Mononuclear cell (primary cell): ENCODE data around the gene BRD2. TPM values are rescaled to one million over a fixed set of nuclear protein-coding genes. Genes with fewer than 3 reads are reported as not detected.

Experiments used
- H3K27me3 ChIP-seq: 2 replicates; pipeline ENCODE4 v1.6.0; 2011; ENCODE audit warnings: low read length, control low read depth; ENCODE audit not compliant: insufficient read depth
- H3K4me1 ChIP-seq: 2 replicates; pipeline ENCODE4 v1.5.1; 2011; ENCODE audit warnings: mild to moderate bottlenecking, low read length, control low read depth; ENCODE audit not compliant: insufficient read depth
- H3K4me3 ChIP-seq: 2 replicates; pipeline ENCODE4 v1.5.1; 2011; ENCODE audit warnings: mild to moderate bottlenecking, low read length, moderate library complexity
- H3K9me3 ChIP-seq: 2 replicates; pipeline ENCODE4 v1.5.1; 2011; ENCODE audit warnings: low read depth, mild to moderate bottlenecking, control low read depth, low read length
- total RNA-seq: library from RNA; depleted of rRNA; stranded (reverse); fragments of >200 nt; gene quantifications from one replicate; pipeline ENCODE4 v1.2.3, GENCODE V29; 2012

Gene BRD2
- total RNA-seq, 1 donor: 193 TPM

DNA sequence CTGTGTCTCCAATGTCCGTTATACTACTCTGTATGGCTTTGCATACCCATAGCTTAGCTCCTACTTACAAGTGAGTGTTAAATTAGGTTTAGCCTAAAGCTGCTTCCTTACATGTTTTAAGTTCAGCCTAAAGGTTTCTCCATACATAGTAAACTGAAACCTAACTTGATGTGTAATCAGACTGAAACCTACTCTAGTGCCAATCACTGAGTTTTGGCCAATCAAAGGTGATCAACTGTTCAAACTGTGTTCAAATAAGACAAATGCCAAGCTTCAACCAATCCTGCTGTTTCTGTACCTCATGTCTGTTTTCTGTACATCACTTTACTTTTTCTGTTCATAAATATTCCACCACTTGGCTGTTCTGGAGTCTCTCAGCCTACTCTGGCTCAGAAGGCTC, 21.0 kb downstream of the BRD2 start:
- Histone ChIP-seq H3K9me3 (no peaks in the 10 kb centered on the region), H3K4me1 (peaks cover 7% of the 10 kb centered on the region), H3K4me3 (no peak overlapping the region), H3K27me3 (peaks cover 3% of the 10 kb centered on the region)

DNA sequence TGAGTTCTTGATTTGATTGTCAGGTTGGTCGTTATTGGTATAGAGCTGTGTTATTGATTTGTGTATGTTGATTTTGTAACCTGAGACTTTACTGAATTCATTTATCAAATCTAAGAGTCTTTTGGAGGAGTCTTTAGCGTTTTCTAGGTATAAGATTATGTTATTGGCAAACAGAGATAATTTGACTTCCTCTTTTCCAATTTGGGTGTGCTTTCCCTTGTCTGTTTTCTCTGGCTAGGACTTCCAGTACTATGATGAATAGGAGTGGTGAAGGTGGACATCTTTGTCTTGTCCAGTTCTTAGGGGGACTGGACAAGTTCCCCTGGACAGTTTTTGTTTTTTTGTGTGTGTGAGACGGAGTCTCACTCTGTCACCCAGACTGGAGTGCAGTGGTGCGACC, 23.6 kb downstream of the BRD2 start:
- H3K27me3 ChIP-seq: peaks cover 9% of the 10 kb centered on the region
- no peak overlapping the region for H3K4me3 ChIP-seq
- no peaks in the 10 kb centered on the region for H3K4me1 ChIP-seq
- no peaks in the 10 kb centered on the region for H3K9me3 ChIP-seq

DNA sequence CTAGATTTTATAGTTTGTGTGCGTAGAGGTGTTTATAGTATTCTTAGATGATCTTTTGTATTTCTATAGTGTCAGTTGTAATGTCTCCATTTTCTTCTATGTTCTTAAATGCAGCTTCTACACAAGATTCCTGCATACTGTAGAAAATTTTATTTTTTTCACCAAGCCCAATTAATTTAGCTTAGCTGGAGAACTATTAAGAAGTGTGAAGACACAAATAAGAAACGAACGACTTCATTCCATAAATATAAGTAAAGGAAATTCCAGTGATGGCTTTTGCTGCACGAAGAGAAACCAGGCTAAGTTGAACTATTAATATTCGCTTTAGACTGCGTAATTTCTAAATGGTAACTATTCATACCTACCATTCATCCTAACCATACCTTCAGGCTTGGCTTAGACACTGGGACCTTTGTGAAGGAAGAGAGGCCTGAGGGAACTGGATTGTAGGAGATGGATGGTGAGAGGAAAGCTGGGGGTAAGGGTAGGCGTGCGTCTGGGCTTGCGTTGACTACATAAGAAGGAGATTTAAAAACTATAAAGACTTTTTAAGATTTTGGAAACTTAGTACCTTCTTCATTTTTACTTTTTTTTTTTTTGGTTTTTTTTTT, 25.1 kb downstream of the BRD2 start:
- Histone ChIP-seq H3K4me3 (no peak overlapping the region), H3K4me1 (no peaks in the 10 kb centered on the region), H3K27me3 (peaks cover 9% of the 10 kb centered on the region), H3K9me3 (no peaks in the 10 kb centered on the region)

DNA sequence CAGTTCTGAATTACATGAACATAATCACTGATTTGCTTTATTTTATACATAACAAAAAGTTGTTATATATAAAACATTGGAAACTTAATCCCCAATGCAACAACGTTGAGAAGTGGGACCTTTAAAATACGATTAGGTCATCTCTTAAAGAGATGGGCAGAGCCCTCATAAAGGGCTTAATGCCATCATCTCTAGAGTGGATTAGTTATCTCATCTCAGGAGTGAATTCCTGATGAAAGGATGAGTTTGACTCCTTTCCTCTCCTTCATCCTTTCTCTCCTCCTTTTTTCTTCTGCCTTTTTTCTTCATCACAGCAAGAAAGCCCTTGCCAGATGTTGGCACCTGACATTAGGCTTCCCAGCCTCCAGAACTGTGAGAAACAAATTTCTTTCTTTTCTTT, 27.1 kb downstream of the BRD2 start:
- peaks cover 9% of the 10 kb centered on the region for H3K27me3 ChIP-seq
- H3K4me1 ChIP-seq: peaks cover 8% of the 10 kb centered on the region
- H3K9me3 ChIP-seq: no peaks in the 10 kb centered on the region
- no peak overlapping the region for H3K4me3 ChIP-seq

DNA sequence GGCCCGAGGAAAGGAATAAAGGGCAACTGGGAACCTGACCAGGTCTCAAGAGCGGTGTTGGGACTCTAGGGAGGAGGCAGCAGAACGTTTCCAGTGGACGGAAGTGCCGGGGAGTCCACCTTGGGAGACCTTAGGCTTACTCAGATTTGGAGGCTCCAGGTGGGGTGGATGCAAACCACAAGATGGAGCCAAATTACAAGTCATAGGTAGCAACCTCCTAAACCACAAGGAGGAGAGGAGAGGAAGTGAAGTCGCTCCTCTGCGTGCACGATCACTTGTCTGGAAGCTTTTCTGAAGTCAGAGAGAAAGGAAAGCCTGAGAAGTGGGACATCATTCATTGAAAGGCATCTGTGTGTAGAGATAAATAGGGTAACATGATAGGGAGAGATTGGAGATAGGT, 31.7 kb downstream of the BRD2 start:
- peaks cover 12% of the 10 kb centered on the region for H3K4me1 ChIP-seq
- peaks cover 5% of the 10 kb centered on the region for H3K27me3 ChIP-seq
- H3K4me3 ChIP-seq: no peak overlapping the region
- no peaks in the 10 kb centered on the region for H3K9me3 ChIP-seq

DNA sequence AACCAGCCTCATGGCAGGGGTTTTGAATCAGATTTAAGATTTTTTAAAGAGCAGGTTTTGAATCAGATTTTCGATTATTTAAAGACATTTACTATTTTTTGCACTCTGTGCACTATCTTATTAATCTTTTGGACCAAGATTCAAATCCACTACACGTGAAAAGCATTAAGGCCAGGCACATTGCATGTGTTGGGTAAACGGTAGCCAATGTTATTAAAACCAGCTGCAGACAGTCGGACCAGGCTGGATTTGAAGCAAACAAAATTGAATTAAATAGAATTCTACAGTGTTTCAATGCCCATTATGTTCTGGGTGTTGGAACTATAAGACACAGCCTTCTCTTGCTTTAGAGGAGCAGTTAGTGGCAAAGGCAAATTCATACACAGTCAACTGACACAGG, 33.3 kb downstream of the BRD2 start:
- no peaks in the 10 kb centered on the region for H3K27me3 ChIP-seq

DNA sequence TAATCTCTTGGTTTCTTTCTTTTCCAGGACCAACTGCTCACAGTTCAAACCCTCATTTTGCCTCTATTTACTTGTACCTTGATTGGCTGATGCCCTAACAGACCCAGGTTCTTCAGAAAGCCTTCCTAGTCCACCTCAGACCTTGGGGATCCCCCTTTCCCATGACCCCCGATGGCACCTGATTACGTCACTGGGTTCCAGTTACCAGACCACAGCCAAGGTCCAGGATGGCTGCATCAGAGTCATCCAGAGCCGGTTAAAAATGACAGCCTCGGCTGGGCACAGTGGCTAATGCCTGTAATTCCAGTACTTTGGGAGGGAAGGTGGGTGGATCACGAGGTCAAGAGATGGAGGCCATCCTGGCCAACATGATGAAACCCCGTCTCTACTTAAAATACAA, 36.5 kb downstream of the BRD2 start:
- Histone ChIP-seq H3K27me3 (no peaks in the 10 kb centered on the region), H3K4me1 (peaks cover 41% of the 10 kb centered on the region), H3K9me3 (no peaks in the 10 kb centered on the region), H3K4me3 (no peak overlapping the region)

More for the DNA sequence above, 33.3 kb downstream of the BRD2 start:
- Histone ChIP-seq H3K4me1 (peaks cover 12% of the 10 kb centered on the region), H3K4me3 (no peak overlapping the region), H3K9me3 (no peaks in the 10 kb centered on the region)

DNA sequence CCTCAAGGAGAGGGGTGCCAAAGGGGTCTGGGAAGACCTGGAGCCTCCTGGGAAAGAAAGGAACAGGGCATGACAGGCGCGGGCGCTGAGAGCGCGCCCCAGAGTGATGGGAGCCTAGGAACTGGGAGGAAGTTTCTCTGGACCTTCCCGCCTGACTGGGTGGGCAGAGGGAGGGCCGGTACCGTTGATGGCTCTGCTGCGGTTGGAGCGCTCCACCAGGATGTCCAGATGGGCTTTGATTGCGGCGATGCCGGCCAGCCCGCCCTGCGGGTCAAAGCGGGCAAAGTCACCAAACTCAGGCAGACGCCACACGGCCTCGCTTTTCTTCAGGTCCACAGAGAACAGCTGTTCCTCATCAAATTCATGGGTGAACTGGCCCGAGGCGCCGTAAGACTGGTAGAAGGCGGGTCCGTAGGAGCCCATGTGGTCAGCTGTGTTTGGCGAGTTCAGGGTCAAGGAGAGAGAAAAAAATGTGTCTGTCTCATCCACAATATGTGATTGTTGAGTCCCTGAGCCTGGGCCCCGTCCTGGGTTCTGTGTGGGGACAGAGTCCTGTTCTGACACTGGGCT, 39.5 kb downstream of the BRD2 start:
- Histone ChIP-seq H3K4me1 (peaks cover 37% of the 10 kb centered on the region), H3K4me3 (no peak overlapping the region), H3K9me3 (no peaks in the 10 kb centered on the region), H3K27me3 (no peaks in the 10 kb centered on the region)

DNA sequence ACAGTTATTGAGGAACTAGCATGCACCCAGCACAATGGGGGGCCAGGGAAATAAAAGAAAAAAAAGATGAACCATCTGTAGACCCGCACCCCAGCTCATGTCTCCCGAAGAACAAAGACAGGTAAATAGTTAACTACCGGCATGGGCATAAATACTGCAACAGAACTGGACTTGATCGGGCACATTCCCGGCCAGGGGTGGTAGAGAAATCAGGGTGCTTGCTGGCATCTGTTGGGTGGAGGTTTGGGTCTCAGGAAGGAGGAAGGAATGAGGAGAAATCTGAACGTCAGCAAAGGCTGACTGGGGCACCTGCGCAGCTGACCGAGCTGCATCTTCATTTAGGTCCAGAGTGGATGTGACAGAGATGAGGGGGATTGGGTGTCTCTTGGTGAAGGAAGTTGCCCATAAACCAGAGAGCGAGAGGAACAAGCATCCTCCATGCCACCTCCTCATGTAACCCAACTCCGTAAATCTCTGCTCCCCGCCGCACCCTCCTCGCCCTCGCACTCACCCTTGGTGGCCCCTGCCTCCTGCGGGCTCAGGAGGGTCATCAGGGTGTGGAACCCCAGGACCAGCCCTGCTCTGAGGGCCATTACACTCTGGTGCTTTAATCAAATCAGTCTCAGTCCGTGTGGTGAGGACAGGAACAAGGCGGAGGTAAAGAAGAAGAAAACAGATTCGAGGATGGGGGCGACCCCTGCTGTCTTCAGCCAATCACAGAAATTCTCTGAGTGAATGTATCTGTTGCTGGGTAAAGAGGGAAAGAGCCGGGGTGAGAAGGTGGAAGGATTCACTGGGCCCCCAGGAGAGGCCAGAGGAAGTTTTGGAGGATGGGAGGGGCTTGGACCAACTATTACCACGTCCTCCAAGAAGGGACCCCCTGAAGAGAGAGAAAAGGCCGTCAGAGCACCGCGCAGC, 40.8 kb downstream of the BRD2 start, which contains the start of gene HLA-DOA:
Gene HLA-DOA, minus strand, starts transcription at position 648 of the 918 bp plus-strand sequence.
- Histone ChIP-seq H3K4me3 (peak within 1 kb of the TSS; percentile 57), H3K27me3 (no peaks in the 10 kb centered on the region), H3K4me1 (peaks cover 37% of the 10 kb centered on the region), H3K9me3 (no peaks in the 10 kb centered on the region)

DNA sequence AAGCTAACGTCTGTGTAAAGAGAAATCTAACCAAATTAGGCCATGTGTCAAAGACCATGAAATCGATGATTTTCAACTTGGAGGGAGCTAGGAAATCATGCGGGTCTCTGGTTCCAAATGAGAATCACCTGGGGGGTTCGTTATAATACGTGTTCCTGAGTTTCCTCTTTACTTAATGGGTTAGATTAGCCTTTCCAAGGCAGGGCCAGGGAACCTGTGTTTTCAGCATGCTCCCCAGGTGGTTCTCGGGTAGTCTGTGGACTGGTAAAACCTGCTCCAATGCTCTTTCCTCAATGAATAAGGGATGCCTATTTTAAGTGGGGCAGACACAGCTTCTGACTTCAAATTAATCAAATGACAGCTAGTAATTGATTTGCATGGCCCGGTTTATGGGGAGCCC, 42.0 kb downstream of the BRD2 start:
- H3K4me3 ChIP-seq: no peak overlapping the region

DNA sequence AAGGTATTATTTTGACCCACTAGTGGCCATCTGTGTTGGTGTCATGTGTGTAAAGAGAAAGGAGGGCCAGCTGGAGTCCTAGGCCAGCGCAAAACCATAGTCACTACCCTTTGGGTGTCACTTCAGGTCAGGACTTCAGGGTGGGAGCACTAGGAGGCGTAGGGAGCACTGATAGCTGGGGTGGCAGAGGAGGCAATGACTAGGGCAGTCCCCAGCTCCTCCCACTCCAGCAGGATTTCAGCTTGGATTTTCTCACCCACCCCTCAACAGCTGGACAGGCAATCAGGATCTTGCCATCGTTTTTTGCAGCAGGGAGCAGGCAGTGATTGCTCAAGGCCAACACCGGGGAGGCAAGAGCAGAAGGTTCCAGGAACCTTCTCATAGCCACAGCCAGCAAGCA, 45.2 kb downstream of the BRD2 start:
- Histone ChIP-seq H3K4me1 (peaks cover 38% of the 10 kb centered on the region), H3K4me3 (no peak overlapping the region), H3K9me3 (no peaks in the 10 kb centered on the region), H3K27me3 (no peaks in the 10 kb centered on the region)

More for the DNA sequence above, 42.0 kb downstream of the BRD2 start:
- Histone ChIP-seq H3K27me3 (no peaks in the 10 kb centered on the region), H3K9me3 (no peaks in the 10 kb centered on the region), H3K4me1 (peaks cover 37% of the 10 kb centered on the region)

DNA sequence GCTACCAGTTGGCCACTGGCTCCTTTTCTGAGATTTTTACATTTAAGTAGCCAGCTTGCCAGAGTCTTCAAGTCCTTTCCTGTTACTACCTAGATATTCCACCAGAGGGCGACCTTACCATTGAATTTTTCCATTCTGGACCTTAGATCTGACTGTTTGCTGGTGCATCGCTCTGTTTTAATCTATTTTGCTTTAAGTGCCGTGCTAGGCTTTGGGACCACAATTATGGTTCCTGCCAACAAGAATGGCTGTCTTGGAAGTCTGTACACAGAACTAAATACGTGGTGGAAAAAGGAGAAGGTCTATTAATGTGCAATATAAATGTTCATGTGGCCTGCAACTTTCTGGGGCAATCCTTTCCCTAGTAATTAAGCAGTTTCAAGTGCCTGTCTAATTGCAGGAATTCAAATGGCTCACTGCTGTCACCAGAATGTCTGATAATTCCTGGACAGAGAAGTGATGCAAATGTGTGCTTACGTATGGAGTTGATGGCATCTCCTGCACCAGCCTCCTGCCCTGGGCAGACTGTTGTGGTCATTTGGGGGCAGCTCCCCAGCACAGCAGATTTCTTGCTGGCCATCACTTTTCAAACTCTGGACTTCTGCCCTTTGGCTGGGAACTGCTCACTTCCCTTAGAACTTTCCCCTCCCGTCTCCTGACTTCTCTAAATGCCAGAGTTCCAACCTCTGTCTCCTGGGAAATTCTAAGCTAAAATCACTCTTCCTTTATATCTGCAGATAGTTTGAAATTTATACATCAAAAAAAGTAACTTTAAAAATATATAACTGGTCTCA, 46.6 kb downstream of the BRD2 start:
- H3K4me1 ChIP-seq: peaks cover 38% of the 10 kb centered on the region

DNA sequence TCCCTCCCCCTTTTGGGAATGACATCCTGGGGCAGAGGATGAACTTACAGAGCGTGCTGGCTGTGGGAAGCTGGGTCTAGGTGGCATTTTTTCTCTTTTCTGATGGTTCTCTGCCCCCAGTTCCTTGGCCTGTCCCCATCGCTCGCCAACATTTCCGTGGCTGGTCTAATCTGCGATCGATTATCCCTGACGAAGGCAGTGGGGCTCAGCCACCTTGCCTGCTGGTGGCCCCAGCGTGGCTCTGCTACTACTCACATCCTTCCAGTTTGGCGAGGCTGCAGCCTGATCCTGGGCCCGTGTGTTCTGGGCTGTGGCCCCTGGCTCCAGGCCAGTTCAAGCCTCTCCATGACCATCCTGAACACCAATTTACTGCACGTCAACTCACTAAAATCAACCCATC, 47.4 kb downstream of the BRD2 start:
- Histone ChIP-seq H3K9me3 (no peaks in the 10 kb centered on the region), H3K4me3 (no peak overlapping the region), H3K4me1 (peaks cover 41% of the 10 kb centered on the region), H3K27me3 (no peaks in the 10 kb centered on the region)

More for the DNA sequence above, 46.6 kb downstream of the BRD2 start:
- Histone ChIP-seq H3K27me3 (no peaks in the 10 kb centered on the region), H3K9me3 (no peaks in the 10 kb centered on the region), H3K4me3 (no peak overlapping the region)

DNA sequence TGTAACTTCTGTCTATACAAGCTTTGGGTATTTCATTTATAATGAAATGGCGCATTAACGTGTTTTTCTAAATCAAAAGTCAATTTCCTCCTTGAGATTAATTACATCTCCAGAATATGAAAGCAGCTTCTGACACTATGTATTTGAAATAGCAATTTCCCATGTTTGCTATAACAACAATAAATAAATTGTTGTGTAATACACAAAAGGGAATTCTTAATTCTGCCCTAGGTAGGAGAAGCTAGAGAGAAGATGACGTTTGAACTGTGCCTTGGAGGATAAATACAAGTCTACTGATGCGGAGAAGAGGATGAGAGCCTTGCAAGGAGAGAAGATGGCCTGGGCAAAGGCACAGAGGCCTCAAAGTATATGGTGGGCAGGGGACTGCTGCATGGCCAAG, 48.6 kb downstream of the BRD2 start:
- H3K4me3 ChIP-seq: no peak overlapping the region
- H3K27me3 ChIP-seq: no peaks in the 10 kb centered on the region
- no peaks in the 10 kb centered on the region for H3K9me3 ChIP-seq
- peaks cover 41% of the 10 kb centered on the region for H3K4me1 ChIP-seq
